ENCODE measurements around the gene REXO5.
"Not testable (repeated sequence)": the region's sequence is repeated elsewhere in the genome, so short reads cannot be mapped to it uniquely, and the experiment has no call there.

Gene REXO5

GRCh38 chr16:20851601-20852000 lies 45.3 kb downstream of the REXO5 start:
- no peak for DNase-seq

- no peak for DNase-seq
Measured at GRCh38 chr16:20853143-20853542, 46.8 kb downstream of the REXO5 start.

- DNase-seq: no peak
Measured at GRCh38 chr16:20853981-20854620, 47.8 kb downstream of the REXO5 start.

- DNase-seq: no peak
Measured at GRCh38 chr16:20854963-20855362, 48.6 kb downstream of the REXO5 start.

- DNase-seq: no peak
Measured at GRCh38 chr16:20857281-20857680, 51.0 kb downstream of the REXO5 start.

- DNase-seq: no peak
Measured at GRCh38 chr16:20859229-20859628, 52.9 kb downstream of the REXO5 start.

- DNase-seq: no peak
Measured at GRCh38 chr16:20859699-20860098, 53.4 kb downstream of the REXO5 start.

GRCh38 chr16:20860361-20860760 lies 54.0 kb downstream of the REXO5 start:
- DNase-seq: no peak

GRCh38 chr16:20860995-20861394 lies 54.7 kb downstream of the REXO5 start:
- not testable (repeated sequence) for DNase-seq

GRCh38 chr16:20862162-20862960 lies 56.0 kb downstream of the REXO5 start:
- DNase-seq: no peak

GRCh38 chr16:20864376-20864775 lies 58.0 kb downstream of the REXO5 start:
- DNase-seq: not testable (repeated sequence)

GRCh38 chr16:20865420-20866131 lies 59.2 kb downstream of the REXO5 start:
- DNase-seq: no peak

GRCh38 chr16:20866145-20866772 lies 59.9 kb downstream of the REXO5 start:
- DNase-seq: no peak

- DNase-seq: no peak
Measured at GRCh38 chr16:20866801-20867200, 60.5 kb downstream of the REXO5 start.

- DNase-seq: no peak
Measured at GRCh38 chr16:20867585-20867984, 61.3 kb downstream of the REXO5 start.

- DNase-seq: no peak
Measured at GRCh38 chr16:20868890-20869289, 62.6 kb downstream of the REXO5 start.

GRCh38 chr16:20870122-20870820 lies 63.9 kb downstream of the REXO5 start:
- no peak for DNase-seq

- DNase-seq: no peak
Measured at GRCh38 chr16:20871258-20871657, 64.9 kb downstream of the REXO5 start.

- DNase-seq: no peak
Measured at GRCh38 chr16:20871941-20872815, 65.9 kb downstream of the REXO5 start.

GRCh38 chr16:20873331-20873730 lies 67.0 kb downstream of the REXO5 start:
- no peak for DNase-seq

GRCh38 chr16:20874088-20874581 lies 67.8 kb downstream of the REXO5 start:
- no peak for DNase-seq

- no peak for DNase-seq
Measured at GRCh38 chr16:20875355-20875650, 69.0 kb downstream of the REXO5 start.

Data from CD4-positive, alpha-beta T cell treated with Interleukin-1 beta for 1 hour (primary cell).